Nephron (organoid): ENCODE results near the gene RPS27L.
A peak's percentile ranks its signal among the peaks of the same experiment; 100 is the strongest.

Experiments
- H3K27ac Mint-ChIP-seq, 3 experiments: 2 replicates each; pipeline ENCODE4 v1.8.0; 2020; ENCODE audit warnings: mixed read lengths in 3 of 3, mild to moderate bottlenecking in 2 of 3, moderate library complexity in 1 of 3
- H3K27me3 Mint-ChIP-seq: 2 replicates; pipeline ENCODE4 v1.8.0; 2021; ENCODE audit warnings: low read depth, mild to moderate bottlenecking, moderate library complexity, mixed read lengths
- H3K36me3 Mint-ChIP-seq: 2 replicates; pipeline ENCODE4 v1.8.0; 2020; ENCODE audit warnings: low read depth, mixed read lengths
- H3K4me1 Mint-ChIP-seq: 2 replicates; pipeline ENCODE4 v1.8.0; 2020; ENCODE audit warnings: mixed read lengths
- H3K4me3 Mint-ChIP-seq, 3 experiments: 2 replicates each; pipeline ENCODE4 v1.8.0; 2020; ENCODE audit warnings: mild to moderate bottlenecking in 3 of 3, mixed read lengths in 3 of 3, moderate library complexity in 2 of 3
- H3K9me3 Mint-ChIP-seq: 2 replicates; pipeline ENCODE4 v1.8.0; 2020; ENCODE audit warnings: mixed read lengths
- TF ChIP-seq, protein P1 (sequence below), 3 experiments: fragments of 200-600 bp; sonication (generic); IDR thresholded peaks; one replicate each; pipeline ENCODE4 v1.5.0; 2021; ENCODE audit warnings: antibody characterized with exemption in 3 of 3; ENCODE audit not compliant: unreplicated experiment in 3 of 3

The RPS27L gene

DNA sequence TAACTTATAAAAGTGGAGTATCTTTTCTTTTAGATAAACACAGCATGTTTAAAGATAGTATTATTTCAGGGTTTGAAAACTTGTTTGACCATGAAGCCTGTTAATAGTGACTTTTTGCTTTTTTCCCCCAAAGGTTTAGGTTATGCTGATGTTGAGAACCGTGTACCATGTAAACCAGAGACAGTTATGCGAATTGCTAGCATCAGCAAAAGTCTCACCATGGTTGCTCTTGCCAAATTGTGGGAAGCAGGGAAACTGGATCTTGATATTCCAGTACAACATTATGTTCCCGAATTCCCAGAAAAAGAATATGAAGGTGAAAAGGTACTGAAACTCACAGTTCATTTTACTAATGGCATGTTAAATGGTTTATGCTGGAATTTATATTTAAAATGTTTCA lies 30.6 kb downstream of the RPS27L start:
- Mint-ChIP-seq H3K36me3 (peaks cover 22% of the 10 kb centered on the region), H3K4me3 (no peak overlapping the region), H3K4me1 (peaks cover 4% of the 10 kb centered on the region), H3K27ac (no peak overlapping the region), H3K9me3 (no peaks in the 10 kb centered on the region), H3K27me3 (peaks cover 3% of the 10 kb centered on the region)
- TF ChIP-seq, protein P1, sequence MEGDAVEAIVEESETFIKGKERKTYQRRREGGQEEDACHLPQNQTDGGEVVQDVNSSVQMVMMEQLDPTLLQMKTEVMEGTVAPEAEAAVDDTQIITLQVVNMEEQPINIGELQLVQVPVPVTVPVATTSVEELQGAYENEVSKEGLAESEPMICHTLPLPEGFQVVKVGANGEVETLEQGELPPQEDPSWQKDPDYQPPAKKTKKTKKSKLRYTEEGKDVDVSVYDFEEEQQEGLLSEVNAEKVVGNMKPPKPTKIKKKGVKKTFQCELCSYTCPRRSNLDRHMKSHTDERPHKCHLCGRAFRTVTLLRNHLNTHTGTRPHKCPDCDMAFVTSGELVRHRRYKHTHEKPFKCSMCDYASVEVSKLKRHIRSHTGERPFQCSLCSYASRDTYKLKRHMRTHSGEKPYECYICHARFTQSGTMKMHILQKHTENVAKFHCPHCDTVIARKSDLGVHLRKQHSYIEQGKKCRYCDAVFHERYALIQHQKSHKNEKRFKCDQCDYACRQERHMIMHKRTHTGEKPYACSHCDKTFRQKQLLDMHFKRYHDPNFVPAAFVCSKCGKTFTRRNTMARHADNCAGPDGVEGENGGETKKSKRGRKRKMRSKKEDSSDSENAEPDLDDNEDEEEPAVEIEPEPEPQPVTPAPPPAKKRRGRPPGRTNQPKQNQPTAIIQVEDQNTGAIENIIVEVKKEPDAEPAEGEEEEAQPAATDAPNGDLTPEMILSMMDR (IDR thresholded peaks at IDR 0.05; ENCODE audit: unreplicated experiment in 3 of 3) = no peak

GRCh38 chr15:63124506-63124905 lies 32.8 kb downstream of the RPS27L start:
- Mint-ChIP-seq H3K27ac (no peak overlapping the region), H3K27me3 (peaks cover 3% of the 10 kb centered on the region), H3K4me3 (peak overlapping the region in 1 of 3 experiments; percentile 83), H3K9me3 (peaks cover 7% of the 10 kb centered on the region), H3K4me1 (peaks cover 4% of the 10 kb centered on the region), H3K36me3 (peaks cover 25% of the 10 kb centered on the region)
- TF ChIP-seq, protein P1 (IDR thresholded peaks at IDR 0.05; ENCODE audit: unreplicated experiment in 3 of 3) = no peak

- H3K4me3 Mint-ChIP-seq = peak overlapping the region; percentile 85 to 96 (median 89)
- TF ChIP-seq, protein P1 (IDR thresholded peaks at IDR 0.05; ENCODE audit: unreplicated experiment in 3 of 3) = peak in 1 of 3 experiments; percentile 30
- H3K4me1 Mint-ChIP-seq = peaks cover 4% of the 10 kb centered on the region
- peaks cover 3% of the 10 kb centered on the region for H3K27me3 Mint-ChIP-seq
- peak overlapping the region; percentile 53 to 78 (median 68) for H3K27ac Mint-ChIP-seq
- peaks cover 12% of the 10 kb centered on the region for H3K9me3 Mint-ChIP-seq
- peaks cover 16% of the 10 kb centered on the region for H3K36me3 Mint-ChIP-seq
These were observed 35.0 kb downstream of the RPS27L start for GRCh38 chr15:63122002-63122875.

- TF ChIP-seq, protein P1 (IDR thresholded peaks at IDR 0.05; ENCODE audit: unreplicated experiment in 3 of 3) = no peak
- H3K9me3 Mint-ChIP-seq = peaks cover 12% of the 10 kb centered on the region
- H3K27ac Mint-ChIP-seq = peak within 1 kb of the TSS; percentile 61 to 93 (median 88)
- peaks cover 3% of the 10 kb centered on the region for H3K27me3 Mint-ChIP-seq
- H3K36me3 Mint-ChIP-seq = peaks cover 13% of the 10 kb centered on the region
- H3K4me3 Mint-ChIP-seq = peak within 1 kb of the TSS; percentile 90 to 96 (median 93)
- peaks cover 4% of the 10 kb centered on the region for H3K4me1 Mint-ChIP-seq
These were observed 35.8 kb downstream of the RPS27L start, which contains the start of gene LACTB for GRCh38 chr15:63121382-63122001. LACTB (plus strand) TSS chr15:63121861; CDS start chr15:63121872, 11 bp downstream.

GRCh38 chr15:63118854-63119253 lies 38.4 kb downstream of the RPS27L start:
- H3K27me3 Mint-ChIP-seq = no peaks in the 10 kb centered on the region
- H3K4me1 Mint-ChIP-seq = peaks cover 4% of the 10 kb centered on the region
- peaks cover 12% of the 10 kb centered on the region for H3K9me3 Mint-ChIP-seq
- peaks cover 4% of the 10 kb centered on the region for H3K36me3 Mint-ChIP-seq
- TF ChIP-seq, protein P1 (IDR thresholded peaks at IDR 0.05; ENCODE audit: unreplicated experiment in 3 of 3) = no peak
- H3K27ac Mint-ChIP-seq = no peak overlapping the region
- no peak overlapping the region for H3K4me3 Mint-ChIP-seq
